ENCODE measurements around the gene UXS1.

The UXS1 gene

GRCh38 chr2:106147159-106147558 lies 46.9 kb downstream of the UXS1 start:
- Histone ChIP-seq H3K79me2 (ENCODE audit: insufficient read depth, low read length) (no peaks in the 10 kb centered on the region), H2AFZ (ENCODE audit: low read length) (no peak overlapping the region), H3K9me2 (ENCODE audit: low read depth, low read length) (no peaks in the 10 kb centered on the region), H4K20me1 (ENCODE audit: insufficient read depth, low read length) (no peaks in the 10 kb centered on the region), H3K9ac (ENCODE audit: low read length) (no peak overlapping the region), H3K4me1 (ENCODE audit: insufficient read depth, low read length, severe bottlenecking) (peaks cover 5% of the 10 kb centered on the region), H3K36me3 (ENCODE audit: insufficient read depth, low read length) (peaks cover 16% of the 10 kb centered on the region; the same call in 1 of the 2 replicates), H3K27me3 (ENCODE audit: insufficient read depth, low read length) (no peaks in the 10 kb centered on the region), H3F3A (ENCODE audit: insufficient read depth, low read length) (no peaks in the 10 kb centered on the region), H3K9me3 (ENCODE audit: low read length) (no peaks in the 10 kb centered on the region), H3K4me3 (ENCODE audit: low read depth, low read length, poor library complexity, severe bottlenecking) (no peak overlapping the region), H3K4me2 (ENCODE audit: low read length) (no peak overlapping the region), H3K27ac (ENCODE audit: low read depth, low read length, poor library complexity, severe bottlenecking) (no peak overlapping the region)
- no peak for TF ChIP-seq EZH2 (IDR thresholded peaks at IDR 0.05; ENCODE audit: borderline replicate concordance, low read length)
- TF ChIP-seq CTCF (IDR thresholded peaks at IDR 0.05; ENCODE audit: low read length): no peak

GRCh38 chr2:106144621-106145331 lies 49.3 kb downstream of the UXS1 start:
- Histone ChIP-seq H3K9me2 (ENCODE audit: low read depth, low read length) (no peaks in the 10 kb centered on the region), H3K79me2 (ENCODE audit: insufficient read depth, low read length) (no peaks in the 10 kb centered on the region), H3K36me3 (ENCODE audit: insufficient read depth, low read length) (peaks cover 9% of the 10 kb centered on the region), H3K4me1 (ENCODE audit: insufficient read depth, low read length, severe bottlenecking) (peaks cover 5% of the 10 kb centered on the region), H3K9ac (ENCODE audit: low read length) (no peak overlapping the region), H2AFZ (ENCODE audit: low read length) (no peak overlapping the region), H4K20me1 (ENCODE audit: insufficient read depth, low read length) (no peaks in the 10 kb centered on the region), H3K27me3 (ENCODE audit: insufficient read depth, low read length) (no peaks in the 10 kb centered on the region), H3F3A (ENCODE audit: insufficient read depth, low read length) (no peaks in the 10 kb centered on the region), H3K4me2 (ENCODE audit: low read length) (no peak overlapping the region), H3K4me3 (ENCODE audit: low read depth, low read length, poor library complexity, severe bottlenecking) (no peak overlapping the region), H3K27ac (ENCODE audit: low read depth, low read length, poor library complexity, severe bottlenecking) (no peak overlapping the region), H3K9me3 (ENCODE audit: low read length) (no peaks in the 10 kb centered on the region)
- TF ChIP-seq CTCF (IDR thresholded peaks at IDR 0.05; ENCODE audit: low read length): no peak
- TF ChIP-seq EZH2 (IDR thresholded peaks at IDR 0.05; ENCODE audit: borderline replicate concordance, low read length): no peak

- H3K27ac ChIP-seq (ENCODE audit: low read depth, low read length, poor library complexity, severe bottlenecking): no peak overlapping the region
- no peaks in the 10 kb centered on the region for H3K79me2 ChIP-seq (ENCODE audit: insufficient read depth, low read length)
Measured at GRCh38 chr2:106143495-106144215, 50.4 kb downstream of the UXS1 start.

More at GRCh38 chr2:106143495-106144215, 50.4 kb downstream of the UXS1 start:
- Histone ChIP-seq H3K4me2 (ENCODE audit: low read length) (no peak overlapping the region), H3F3A (ENCODE audit: insufficient read depth, low read length) (no peaks in the 10 kb centered on the region), H2AFZ (ENCODE audit: low read length) (no peak overlapping the region), H3K9ac (ENCODE audit: low read length) (no peak overlapping the region), H3K4me3 (ENCODE audit: low read depth, low read length, poor library complexity, severe bottlenecking) (no peak overlapping the region), H4K20me1 (ENCODE audit: insufficient read depth, low read length) (no peaks in the 10 kb centered on the region), H3K9me2 (ENCODE audit: low read depth, low read length) (no peaks in the 10 kb centered on the region), H3K36me3 (ENCODE audit: insufficient read depth, low read length) (peaks cover 11% of the 10 kb centered on the region), H3K27me3 (ENCODE audit: insufficient read depth, low read length) (no peaks in the 10 kb centered on the region), H3K9me3 (ENCODE audit: low read length) (no peaks in the 10 kb centered on the region), H3K4me1 (ENCODE audit: insufficient read depth, low read length, severe bottlenecking) (peaks cover 5% of the 10 kb centered on the region)
- TF ChIP-seq EZH2 (IDR thresholded peaks at IDR 0.05; ENCODE audit: borderline replicate concordance, low read length): no peak
- no peak for TF ChIP-seq CTCF (IDR thresholded peaks at IDR 0.05; ENCODE audit: low read length)

Data from OCI-LY1 (cell line).